Epithelial cell of proximal tubule (primary cell): ENCODE results near the gene FAXC. TPM values are rescaled to one million over a fixed set of nuclear protein-coding genes. Genes with fewer than 3 reads are reported as not detected.

Experiments
- DNase-seq: peaks from one replicate; pipeline ENCODE4 v3.0.0-alpha.2; 2011; ENCODE audit warnings: low read depth
- H3K4me3 ChIP-seq: 2 replicates; pipeline ENCODE4 v1.5.1; 2011; ENCODE audit warnings: low read depth, mild to moderate bottlenecking, low read length
- CTCF ChIP-seq: conservative IDR thresholded peaks from 2 replicates; pipeline ENCODE4 v1.5.1; 2012; ENCODE audit warnings: low read depth, mild to moderate bottlenecking, low read length
- total RNA-seq: library from RNA; depleted of rRNA; stranded (reverse); fragments of >200 nt; gene quantifications from 2 replicates; pipeline ENCODE4 v1.2.3, GENCODE V29; 2015

The FAXC gene
- total RNA-seq, 1 donor from 2014 or later = 7.2 TPM

- TF ChIP-seq CTCF = no peak
- no peak overlapping the region for H3K4me3 ChIP-seq
- no peak for DNase-seq
Measured at GRCh38 chr6:99294786-99295185, 54.7 kb downstream of the FAXC start.

GRCh38 chr6:99289701-99290100, 59.8 kb downstream of the FAXC start:
- DNase-seq = no peak
- H3K4me3 ChIP-seq = no peak overlapping the region
- no peak for TF ChIP-seq CTCF

- DNase-seq = no peak
- no peak for TF ChIP-seq CTCF
- H3K4me3 ChIP-seq = no peak overlapping the region
Measured at GRCh38 chr6:99288668-99289067, 60.8 kb downstream of the FAXC start.

- no peak for DNase-seq
- no peak overlapping the region for H3K4me3 ChIP-seq
- no peak for TF ChIP-seq CTCF
Measured at GRCh38 chr6:99287523-99287922, 62.0 kb downstream of the FAXC start.

- H3K4me3 ChIP-seq = no peak overlapping the region
- no peak for DNase-seq
- no peak for TF ChIP-seq CTCF
Measured at GRCh38 chr6:99285881-99286280, 63.6 kb downstream of the FAXC start.

GRCh38 chr6:99282479-99283062, 66.9 kb downstream of the FAXC start:
- peak; percentile 58 for TF ChIP-seq CTCF
- no peak for DNase-seq

GRCh38 chr6:99276747-99277146, 72.7 kb downstream of the FAXC start:
- H3K4me3 ChIP-seq = no peak overlapping the region
- DNase-seq = no peak
- TF ChIP-seq CTCF = no peak

More at GRCh38 chr6:99282479-99283062, 66.9 kb downstream of the FAXC start:
- no peak overlapping the region for H3K4me3 ChIP-seq
